Loucy (cell line): ENCODE measurements around the gene CAMTA1.
"Not testable (repeated sequence)": the region's sequence is repeated elsewhere in the genome, so short reads cannot be mapped to it uniquely, and the experiment has no call there.

Experiments
- H2AFZ ChIP-seq: fragments of 200-600 bp; sonication (generic); 2 replicates; pipeline ENCODE4 v1.6.0; 2016; ENCODE audit warnings: antibody characterized with exemption, mild to moderate bottlenecking, low read length, moderate library complexity
- H3F3A ChIP-seq: fragments of 200-600 bp; 2 replicates; pipeline ENCODE4 v1.6.0; 2016; ENCODE audit warnings: antibody characterized with exemption, low read depth, mild to moderate bottlenecking
- H3K27me3 ChIP-seq: fragments of 200-600 bp; sonication (generic); 2 replicates; pipeline ENCODE4 v1.6.1; 2014; ENCODE audit warnings: low read length, mild to moderate bottlenecking; ENCODE audit not compliant: insufficient read depth, poor library complexity, severe bottlenecking
- H3K36me3 ChIP-seq: fragments of 200-600 bp; sonication (generic); 2 replicates; pipeline ENCODE4 v1.6.1; 2016; ENCODE audit warnings: low read length; ENCODE audit not compliant: insufficient read depth
- H3K4me1 ChIP-seq: fragments of 200-600 bp; sonication (generic); 2 replicates; pipeline ENCODE4 v1.5.1; 2014; ENCODE audit warnings: low read length, mild to moderate bottlenecking; ENCODE audit not compliant: insufficient read depth, poor library complexity, severe bottlenecking
- H3K4me2 ChIP-seq: fragments of 200-600 bp; sonication (generic); 2 replicates; pipeline ENCODE4 v1.6.0; 2014; ENCODE audit warnings: antibody characterized with exemption, low read length, low read depth, mild to moderate bottlenecking; ENCODE audit not compliant: poor library complexity, severe bottlenecking
- H3K4me3 ChIP-seq: fragments of 200-600 bp; sonication (generic); 2 replicates; pipeline ENCODE4 v1.5.1; 2014; ENCODE audit warnings: low read length, mild to moderate bottlenecking, mixed read lengths; ENCODE audit not compliant: poor library complexity, severe bottlenecking
- H3K79me2 ChIP-seq: fragments of 200-600 bp; sonication (generic); 2 replicates; pipeline ENCODE4 v1.6.1; 2014; ENCODE audit warnings: low read length; ENCODE audit not compliant: insufficient read depth
- H3K9ac ChIP-seq: fragments of 200-600 bp; sonication (generic); 2 replicates; pipeline ENCODE4 v1.6.0; 2014; ENCODE audit warnings: mild to moderate bottlenecking, low read depth, low read length, moderate library complexity; ENCODE audit not compliant: poor library complexity, severe bottlenecking
- H3K9me2 ChIP-seq: fragments of 200-600 bp; sonication (generic); replicated peaks from 2 replicates; pipeline ENCODE4 v1.6.1; 2016; ENCODE audit warnings: low read depth, low read length, mixed read lengths
- H3K9me3 ChIP-seq: fragments of 200-600 bp; sonication (generic); 2 replicates; pipeline ENCODE4 v1.6.1; 2014; ENCODE audit warnings: mild to moderate bottlenecking, antibody characterized with exemption, low read length, low read depth; ENCODE audit not compliant: insufficient read depth
- H4K20me1 ChIP-seq: fragments of 200-600 bp; sonication (generic); 2 replicates; pipeline ENCODE4 v1.6.0; 2014; ENCODE audit warnings: antibody characterized with exemption, low read length, mild to moderate bottlenecking; ENCODE audit not compliant: insufficient read depth, poor library complexity, severe bottlenecking
- CTCF ChIP-seq: fragments of 200-600 bp; sonication (generic); conservative IDR thresholded peaks from 2 replicates; pipeline ENCODE4 v1.5.1; 2014; ENCODE audit warnings: mild to moderate bottlenecking, antibody characterized with exemption, low read length
- EZH2phosphoT487 ChIP-seq: fragments of 200-600 bp; IDR thresholded peaks from 2 replicates; pipeline ENCODE4 v1.6.1; 2018; ENCODE audit warnings: antibody characterized with exemption, mild to moderate bottlenecking, moderate library complexity, borderline replicate concordance

CAMTA1 gene

GRCh38 chr1:7690496-7691182 lies 905.4 kb downstream of the CAMTA1 start:
- Histone ChIP-seq H3K9me3 (no peaks in the 10 kb centered on the region; the same call in 1 of the 2 replicates), H3K27me3 (no peaks in the 10 kb centered on the region), H2AFZ (no peak overlapping the region), H3K4me2 (no peak overlapping the region), H3K36me3 (no peaks in the 10 kb centered on the region), H3K79me2 (no peaks in the 10 kb centered on the region), H3K9me2 (no peaks in the 10 kb centered on the region), H3K4me1 (no peaks in the 10 kb centered on the region), H3F3A (no peaks in the 10 kb centered on the region), H4K20me1 (no peaks in the 10 kb centered on the region), H3K4me3 (no peak overlapping the region), H3K9ac (no peak overlapping the region)
- TF ChIP-seq CTCF (no peak), EZH2phosphoT487 (no peak)

GRCh38 chr1:7691576-7691975 lies 906.3 kb downstream of the CAMTA1 start:
- H3K36me3 ChIP-seq = no peaks in the 10 kb centered on the region
- H3K4me3 ChIP-seq = no peak overlapping the region
- H3K4me1 ChIP-seq = no peaks in the 10 kb centered on the region
- H3K4me2 ChIP-seq = no peak overlapping the region
- no peaks in the 10 kb centered on the region for H3K79me2 ChIP-seq
- no peaks in the 10 kb centered on the region; the same call in 1 of the 2 replicates for H3K9me3 ChIP-seq
- H3K27me3 ChIP-seq = no peaks in the 10 kb centered on the region
- H3K9me2 ChIP-seq = no peaks in the 10 kb centered on the region
- H4K20me1 ChIP-seq = no peaks in the 10 kb centered on the region
- H2AFZ ChIP-seq = no peak overlapping the region
- no peaks in the 10 kb centered on the region for H3F3A ChIP-seq
- H3K9ac ChIP-seq = no peak overlapping the region
- TF ChIP-seq EZH2phosphoT487 (no peak), CTCF (no peak)

GRCh38 chr1:7692005-7692404 lies 906.8 kb downstream of the CAMTA1 start:
- no peak overlapping the region for H3K4me3 ChIP-seq
- no peaks in the 10 kb centered on the region for H4K20me1 ChIP-seq
- no peaks in the 10 kb centered on the region for H3K36me3 ChIP-seq
- no peak overlapping the region for H2AFZ ChIP-seq
- TF ChIP-seq EZH2phosphoT487 (no peak), CTCF (no peak)
- H3K9me2 ChIP-seq = no peaks in the 10 kb centered on the region
- no peak overlapping the region for H3K9ac ChIP-seq
- H3K4me2 ChIP-seq = no peak overlapping the region
- no peaks in the 10 kb centered on the region for H3K79me2 ChIP-seq
- no peaks in the 10 kb centered on the region for H3K27me3 ChIP-seq
- H3F3A ChIP-seq = no peaks in the 10 kb centered on the region
- H3K9me3 ChIP-seq = no peaks in the 10 kb centered on the region; the same call in 1 of the 2 replicates
- no peaks in the 10 kb centered on the region for H3K4me1 ChIP-seq

- H3F3A ChIP-seq, H3K4me2 ChIP-seq, H3K9ac ChIP-seq, H3K9me3 ChIP-seq, H3K36me3 ChIP-seq, H4K20me1 ChIP-seq, H2AFZ ChIP-seq, H3K79me2 ChIP-seq, H3K9me2 ChIP-seq, H3K27me3 ChIP-seq, H3K4me3 ChIP-seq, H3K4me1 ChIP-seq: not testable (repeated sequence)
Measured at GRCh38 chr1:7693037-7693436, 907.8 kb downstream of the CAMTA1 start.
